HEK293 (cell line): ENCODE measurements around the gene PRUNE2.
A peak's percentile ranks its signal among the peaks of the same experiment; 100 is the strongest.

ENCODE experiments used
- CTCF ChIA-PET: fragments of 350-600 bp; formaldehyde crosslinking; extraction: SDS; loops from one replicate; lab custom pipeline; 2021; ENCODE audit warnings: antibody characterized with exemption; lab: Yijun Ruan, JAX
- POLR2A ChIA-PET: fragments of 300-600 bp; formaldehyde crosslinking; extraction: SDS; loops from one replicate; lab custom pipeline; 2020; ENCODE audit warnings: antibody characterized with exemption, inconsistent platforms; lab: Yijun Ruan, JAX
- H3K27ac ChIP-seq: fragments of 200-500 bp; sonication (Bioruptor generic); 2 replicates; pipeline ENCODE4 v1.5.1; 2014; ENCODE audit warnings: low read depth, low read length, control low read depth, inconsistent platforms; ENCODE audit errors: extremely low read depth
- H3K36me3 ChIP-seq, 2 experiments: fragments of 200-500 bp in 1 of 2; sonication (Bioruptor generic) in 1 of 2; 1 replicate in 1 of 2; 2 replicates in 1 of 2; pipeline ENCODE4 v1.5.1; 2014 to 2017; ENCODE audit warnings: inconsistent platforms in 2 of 2, low read length in 2 of 2; ENCODE audit not compliant: control insufficient read depth in 2 of 2, insufficient read depth in 1 of 2
- H3K4me1 ChIP-seq: fragments of 200-500 bp; sonication (Bioruptor generic); 2 replicates; pipeline ENCODE4 v1.5.1; 2014; ENCODE audit warnings: mild to moderate bottlenecking, low read length, inconsistent platforms; ENCODE audit not compliant: control insufficient read depth, insufficient read depth
- H3K4me3 ChIP-seq: 2 replicates; pipeline ENCODE4 v1.5.1; 2011; ENCODE audit warnings: low read depth, mild to moderate bottlenecking, control low read depth, low read length, moderate library complexity
- H3K9me3 ChIP-seq: fragments of 200-500 bp; sonication (Bioruptor generic); 2 replicates; pipeline ENCODE4 v1.5.1; 2014; ENCODE audit warnings: low read depth, low read length, inconsistent platforms; ENCODE audit not compliant: control insufficient read depth, insufficient read depth
- GLI4 ChIP-seq: fragments of 450-650 bp; formaldehyde crosslinking; IDR thresholded peaks from 2 replicates; pipeline ENCODE4 v1.5.1; 2016; ENCODE audit warnings: missing biosample characterization, missing genetic modification characterization
- GLIS2 ChIP-seq: fragments of 450-650 bp; formaldehyde crosslinking; IDR thresholded peaks from 2 replicates; pipeline ENCODE4 v1.5.1; 2016; ENCODE audit warnings: missing biosample characterization, missing genetic modification characterization
- PRDM1 ChIP-seq: fragments of 450-650 bp; formaldehyde crosslinking; IDR thresholded peaks from 2 replicates; pipeline ENCODE4; 2016; ENCODE audit warnings: missing biosample characterization, missing genetic modification characterization
- PRDM2 ChIP-seq: fragments of 450-650 bp; formaldehyde crosslinking; IDR thresholded peaks from 2 replicates; pipeline ENCODE4 v1.5.1; 2016; ENCODE audit warnings: missing biosample characterization, missing genetic modification characterization, borderline replicate concordance
- SP7 ChIP-seq: fragments of 450-650 bp; formaldehyde crosslinking; IDR thresholded peaks from 2 replicates; pipeline ENCODE4 v1.5.1; 2016; ENCODE audit warnings: missing biosample characterization, missing genetic modification characterization
- YY2 ChIP-seq: fragments of 450-650 bp; formaldehyde crosslinking; IDR thresholded peaks from 2 replicates; pipeline ENCODE4 v1.5.1; 2016; ENCODE audit warnings: missing biosample characterization, missing genetic modification characterization
- ZBTB10 ChIP-seq: fragments of 450-650 bp; formaldehyde crosslinking; IDR thresholded peaks from 2 replicates; pipeline ENCODE4 v1.5.1; 2016; ENCODE audit warnings: missing biosample characterization, missing genetic modification characterization
- ZBTB49 ChIP-seq: fragments of 450-650 bp; formaldehyde crosslinking; IDR thresholded peaks from 2 replicates; pipeline ENCODE4 v1.5.1; 2016; ENCODE audit warnings: missing biosample characterization, missing genetic modification characterization, low read depth
- ZBTB7A ChIP-seq: fragments of 450-650 bp; formaldehyde crosslinking; IDR thresholded peaks from 2 replicates; pipeline ENCODE4 v1.5.1; 2016; ENCODE audit warnings: low read depth, missing biosample characterization, missing genetic modification characterization
- ZEB2 ChIP-seq: fragments of 450-650 bp; formaldehyde crosslinking; IDR thresholded peaks from 2 replicates; pipeline ENCODE4 v1.5.1; 2016; ENCODE audit warnings: missing biosample characterization, missing genetic modification characterization
- ZNF19 ChIP-seq: fragments of 450-650 bp; formaldehyde crosslinking; IDR thresholded peaks from 2 replicates; pipeline ENCODE4; 2016; ENCODE audit warnings: missing biosample characterization, missing genetic modification characterization, low read depth
- ZNF221 ChIP-seq: fragments of 450-650 bp; formaldehyde crosslinking; IDR thresholded peaks from 2 replicates; pipeline ENCODE4 v1.5.1; 2017; ENCODE audit warnings: missing biosample characterization, missing genetic modification characterization, borderline replicate concordance
- ZNF324 ChIP-seq: fragments of 450-650 bp; formaldehyde crosslinking; IDR thresholded peaks from 2 replicates; pipeline ENCODE4 v1.5.1; 2016; ENCODE audit warnings: missing biosample characterization, missing genetic modification characterization
- ZNF423 ChIP-seq: fragments of 450-650 bp; formaldehyde crosslinking; IDR thresholded peaks from 2 replicates; pipeline ENCODE4 v1.5.1; 2016; ENCODE audit warnings: missing biosample characterization, missing genetic modification characterization
- ZNF433 ChIP-seq: fragments of 450-650 bp; formaldehyde crosslinking; IDR thresholded peaks from 2 replicates; pipeline ENCODE4 v1.5.1; 2016; ENCODE audit warnings: missing biosample characterization, missing genetic modification characterization, low read depth
- ZNF510 ChIP-seq: fragments of 450-650 bp; formaldehyde crosslinking; IDR thresholded peaks from 2 replicates; pipeline ENCODE4 v1.5.1; 2018; ENCODE audit warnings: mild to moderate bottlenecking, missing genetic modification characterization, missing biosample characterization; ENCODE audit not compliant: insufficient replicate concordance
- ZNF514 ChIP-seq: fragments of 450-650 bp; formaldehyde crosslinking; IDR thresholded peaks from 2 replicates; pipeline ENCODE4 v1.5.1; 2016; ENCODE audit warnings: missing biosample characterization, missing genetic modification characterization
- ZNF530 ChIP-seq: fragments of 450-650 bp; formaldehyde crosslinking; IDR thresholded peaks from 2 replicates; pipeline ENCODE4 v1.5.1; 2016; ENCODE audit warnings: low read depth, missing biosample characterization, missing genetic modification characterization
- ZNF629 ChIP-seq: fragments of 450-650 bp; formaldehyde crosslinking; IDR thresholded peaks from 2 replicates; pipeline ENCODE4 v1.5.1; 2017; ENCODE audit warnings: missing biosample characterization, missing genetic modification characterization
- ZNF660 ChIP-seq: fragments of 450-650 bp; IDR thresholded peaks from 2 replicates; pipeline ENCODE4 v1.5.1; 2018; ENCODE audit warnings: missing biosample characterization, mild to moderate bottlenecking, missing genetic modification characterization
- ZNF677 ChIP-seq: fragments of 450-650 bp; IDR thresholded peaks from 2 replicates; pipeline ENCODE4 v1.5.0; 2018; ENCODE audit warnings: missing biosample characterization, mild to moderate bottlenecking, missing genetic modification characterization, moderate library complexity
- ZNF837 ChIP-seq: fragments of 450-650 bp; formaldehyde crosslinking; IDR thresholded peaks from 2 replicates; pipeline ENCODE4 v1.5.1; 2016; ENCODE audit warnings: missing biosample characterization, missing genetic modification characterization
- ZSCAN23 ChIP-seq: fragments of 450-650 bp; formaldehyde crosslinking; IDR thresholded peaks from 2 replicates; pipeline ENCODE4 v1.5.1; 2016; ENCODE audit warnings: missing biosample characterization, missing genetic modification characterization
- ZSCAN4 ChIP-seq: fragments of 450-650 bp; formaldehyde crosslinking; IDR thresholded peaks from 2 replicates; pipeline ENCODE4 v1.5.1; 2017; ENCODE audit warnings: missing biosample characterization, missing genetic modification characterization

Gene PRUNE2

GRCh38 chr9:76820431-76820830, 85.5 kb downstream of the PRUNE2 start:
- no peaks in the 10 kb centered on the region for H3K36me3 ChIP-seq
- H3K27ac ChIP-seq = no peak overlapping the region
- POLR2A ChIA-PET = no interaction called here
- TF ChIP-seq ZNF510 (tag by site-specific recombination) (no peak), ZSCAN4 (tag by site-specific recombination) (no peak), PRDM2 (tag by site-specific recombination) (no peak), ZNF221 (tag by site-specific recombination) (no peak), ZNF837 (no peak), GLIS2 (no peak), ZBTB7A (tag by site-specific recombination) (no peak)
- no peaks in the 10 kb centered on the region for H3K4me1 ChIP-seq
- CTCF ChIA-PET = no interaction called here
- no peaks in the 10 kb centered on the region for H3K9me3 ChIP-seq
- H3K4me3 ChIP-seq = no peak overlapping the region

- no peaks in the 10 kb centered on the region for H3K4me1 ChIP-seq
- H3K27ac ChIP-seq = no peak overlapping the region
- POLR2A ChIA-PET = no interaction called here
- no peaks in the 10 kb centered on the region for H3K36me3 ChIP-seq
- CTCF ChIA-PET = interaction anchor here (0.6 to 1.3 kb wide), 3 partner anchors 8 to 359 kb away, joined by 3 to 6 read pairs (median 3); partner anchors contain the start of gene VPS13A
- no peak overlapping the region for H3K4me3 ChIP-seq
- no peaks in the 10 kb centered on the region for H3K9me3 ChIP-seq
- TF ChIP-seq ZNF660 (tag by site-specific recombination) = peak; percentile 72; the same call in 1 of the 2 replicates
- no peak for TF ChIP-seq ZBTB49 (tag by site-specific recombination)
- TF ChIP-seq ZNF530 (tag by site-specific recombination) = no peak
- TF ChIP-seq ZNF423 = no peak
- TF ChIP-seq ZNF433 (tag by site-specific recombination) = no peak
- TF ChIP-seq ZNF324 (tag by site-specific recombination) = no peak
- TF ChIP-seq ZEB2 (tag by site-specific recombination) = 0 out of 2 replicates have a peak, but pooled peaks have one; percentile 18
- TF ChIP-seq YY2 (tag by site-specific recombination) = no peak
- TF ChIP-seq PRDM1 (tag by site-specific recombination) = peak; percentile 43; the same call in 1 of the 2 replicates
- TF ChIP-seq ZNF837 = no peak
- TF ChIP-seq SP7 (tag by site-specific recombination) = peak; percentile 23; the same call in 1 of the 2 replicates
- TF ChIP-seq ZNF514 = no peak
- no peak for TF ChIP-seq GLI4 (tag by site-specific recombination)
- TF ChIP-seq ZBTB10 (tag by site-specific recombination) = no peak
- peak; percentile 41; the same call in 1 of the 2 replicates for TF ChIP-seq ZNF629 (tag by site-specific recombination)
- TF ChIP-seq GLIS2 = no peak
- no peak for TF ChIP-seq ZNF677 (tag by site-specific recombination)
- TF ChIP-seq ZNF19 = no peak
- no peak for TF ChIP-seq ZSCAN23
These were observed 87.6 kb downstream of the PRUNE2 start for GRCh38 chr9:76818271-76818670.
